GM06990 (cell line): ENCODE measurements around the gene MAP2K2.

Experiments used
- DNase-seq: peaks from one replicate; pipeline ENCODE4 v3.0.0-alpha.2; 2011; ENCODE audit not compliant: insufficient read length; ENCODE audit errors: extremely low read depth
- H3K27me3 ChIP-seq: replicated peaks from 2 replicates; pipeline ENCODE4 v1.6.0; 2011; ENCODE audit warnings: low read length; ENCODE audit not compliant: control insufficient read depth, insufficient read depth
- H3K36me3 ChIP-seq: 2 replicates; pipeline ENCODE4 v1.5.1; 2011; ENCODE audit warnings: low read length; ENCODE audit not compliant: control insufficient read depth, insufficient read depth
- H3K4me3 ChIP-seq: replicated peaks from 2 replicates; pipeline ENCODE4 v1.5.1; 2011; ENCODE audit warnings: low read depth, mild to moderate bottlenecking, control low read depth, low read length
- CTCF ChIP-seq: IDR thresholded peaks from 2 replicates; pipeline ENCODE4 v1.5.1; 2011; ENCODE audit warnings: low read length, control low read depth, mild to moderate bottlenecking, inconsistent platforms; ENCODE audit not compliant: insufficient read depth, poor library complexity, severe bottlenecking

MAP2K2 gene

GRCh38 chr19:4063369-4064148 is 60.4 kb downstream of the MAP2K2 start:
- Histone ChIP-seq H3K27me3 (no peaks in the 10 kb centered on the region), H3K4me3 (peak overlapping the region; percentile 92), H3K36me3 (peaks cover 12% of the 10 kb centered on the region)
- no peak for DNase-seq
- peak; percentile 20 for TF ChIP-seq CTCF

- Histone ChIP-seq H3K4me3 (peak overlapping the region; percentile 92), H3K27me3 (no peaks in the 10 kb centered on the region), H3K36me3 (peaks cover 12% of the 10 kb centered on the region)
- no peak for TF ChIP-seq CTCF
- DNase-seq: no peak
Measured at GRCh38 chr19:4062419-4063368, 61.2 kb downstream of the MAP2K2 start.

- no peak for DNase-seq
- TF ChIP-seq CTCF: no peak
- Histone ChIP-seq H3K36me3 (peaks cover 12% of the 10 kb centered on the region), H3K4me3 (peak overlapping the region; percentile 58), H3K27me3 (no peaks in the 10 kb centered on the region)
Measured at GRCh38 chr19:4061683-4062418, 62.1 kb downstream of the MAP2K2 start.

- no peak for TF ChIP-seq CTCF
- peak overlapping the region; percentile 58 for H3K4me3 ChIP-seq
- no peak for DNase-seq
- no peaks in the 10 kb centered on the region for H3K27me3 ChIP-seq
- H3K36me3 ChIP-seq: peaks cover 12% of the 10 kb centered on the region
Measured at GRCh38 chr19:4061178-4061682, 62.7 kb downstream of the MAP2K2 start.

- H3K4me3 ChIP-seq: peak overlapping the region; percentile 58
- no peak for TF ChIP-seq CTCF
- no peak for DNase-seq
- peaks cover 12% of the 10 kb centered on the region for H3K36me3 ChIP-seq
- no peaks in the 10 kb centered on the region for H3K27me3 ChIP-seq
Measured at GRCh38 chr19:4060621-4061177, 63.2 kb downstream of the MAP2K2 start.
